Measurements from ENCODE around the gene MB.

The MB gene

GRCh38 chr22:35627267-35628041, 10.3 kb upstream of the MB start (continued):
- TF ChIP-seq PATZ1 (tag by site-specific recombination; IDR thresholded peaks at IDR 0.05) (peak; percentile 68), KLF9 (tag by site-specific recombination; IDR thresholded peaks at IDR 0.05; ENCODE audit: low read depth) (peak; percentile 53; the same call in 1 of the 2 replicates), SP3 (tag by site-specific recombination; IDR thresholded peaks at IDR 0.05) (peak; percentile 82), ZNF362 (tag by site-specific recombination; IDR thresholded peaks at IDR 0.05) (no peak), IKZF3 (tag by site-specific recombination; IDR thresholded peaks at IDR 0.05) (peak; percentile 75), ZNF621 (tag by site-specific recombination; IDR thresholded peaks at IDR 0.05) (no peak), PRDM10 (tag by site-specific recombination; IDR thresholded peaks at IDR 0.05) (peak; percentile 97), WT1 (tag by site-specific recombination; IDR thresholded peaks at IDR 0.05) (0 out of 2 replicates have a peak, but pooled peaks have one; percentile 8), ZNF2 (tag by site-specific recombination; IDR thresholded peaks at IDR 0.05) (no peak), ZNF510 (tag by site-specific recombination; IDR thresholded peaks at IDR 0.05; ENCODE audit: insufficient replicate concordance) (no peak), GLIS1 (tag by site-specific recombination; IDR thresholded peaks at IDR 0.05) (peak; percentile 100), ZNF398 (tag by site-specific recombination; IDR thresholded peaks at IDR 0.05) (peak; percentile 93), YY1 (tag by site-specific recombination; IDR thresholded peaks at IDR 0.05) (0 out of 2 replicates have a peak, but pooled peaks have one; percentile 23), ZNF629 (tag by site-specific recombination; IDR thresholded peaks at IDR 0.05) (peak; percentile 29; the same call in 1 of the 2 replicates), OSR2 (tag by site-specific recombination; IDR thresholded peaks at IDR 0.05) (no peak), ZBTB20 (tag by site-specific recombination; IDR thresholded peaks at IDR 0.05) (peak; percentile 37; the same call in 1 of the 2 replicates), ZNF138 (tag by site-specific recombination; IDR thresholded peaks at IDR 0.05; ENCODE audit: borderline replicate concordance) (no peak), GLIS2 (tag by site-specific recombination; IDR thresholded peaks at IDR 0.05) (peak; percentile 84), ZNF335 (tag by site-specific recombination; conservative IDR thresholded peaks at IDR 0.05) (peak; percentile 99), ZNF24 (tag by site-specific recombination; IDR thresholded peaks at IDR 0.05) (0 out of 2 replicates have a peak, but pooled peaks have one; percentile 20), ZBTB8A (tag by site-specific recombination; IDR thresholded peaks at IDR 0.05) (peak; percentile 80), ZNF132 (tag by site-specific recombination; IDR thresholded peaks at IDR 0.05; ENCODE audit: borderline replicate concordance) (no peak), ZNF274 (IDR thresholded peaks at IDR 0.05; ENCODE audit: low read length) (no peak), ZNF274 (tag by site-specific recombination; IDR thresholded peaks at IDR 0.05; ENCODE audit: borderline replicate concordance) (no peak), ZNF18 (tag by site-specific recombination; IDR thresholded peaks at IDR 0.05) (peak; percentile 18; the same call in 1 of the 2 replicates), RBAK (tag by site-specific recombination; IDR thresholded peaks at IDR 0.05) (no peak), ZNF692 (tag by site-specific recombination; IDR thresholded peaks at IDR 0.05) (peak; percentile 52; the same call in 1 of the 2 replicates)

Measured in HEK293 (cell line).